Fibroblast of peridontal ligament (primary cell): ENCODE results near the gene PGBD4.

Experiments
- DNase-seq: peaks from one replicate; pipeline ENCODE4 v3.0.0-alpha.2; 2010; ENCODE audit errors: extremely low read depth

The PGBD4 gene

GRCh38 chr15:34101366-34102174 is at the start of gene PGBD4, which contains the start of gene EMC7:
TSS of gene PGBD4 (plus strand) at chr15:34102083. CDS start at chr15:34102532, 449 bp downstream.
TSS of gene EMC7 (minus strand) at chr15:34101862. CDS start at chr15:34101839, 23 bp downstream.
- peak; percentile 100 for DNase-seq

GRCh38 chr15:34054081-34054707 is 47.7 kb upstream of the PGBD4 start:
- no peak for DNase-seq

- peak; percentile 80 for DNase-seq
Observed at GRCh38 chr15:34055868-34056595, 45.9 kb upstream of the PGBD4 start.

GRCh38 chr15:34056911-34057310 is 45.0 kb upstream of the PGBD4 start:
- DNase-seq: no peak

GRCh38 chr15:34059476-34059875 is 42.4 kb upstream of the PGBD4 start:
- no peak for DNase-seq

GRCh38 chr15:34059946-34060345 is 41.9 kb upstream of the PGBD4 start:
- no peak for DNase-seq

- no peak for DNase-seq
Observed at GRCh38 chr15:34064438-34064837, 37.4 kb upstream of the PGBD4 start.

GRCh38 chr15:34065261-34065660 is 36.6 kb upstream of the PGBD4 start:
- no peak for DNase-seq

GRCh38 chr15:34065941-34066340 is 35.9 kb upstream of the PGBD4 start:
- DNase-seq: no peak

GRCh38 chr15:34070003-34070402 is 31.9 kb upstream of the PGBD4 start:
- DNase-seq: no peak

GRCh38 chr15:34076785-34077184 is 25.1 kb upstream of the PGBD4 start:
- DNase-seq: no peak

- DNase-seq: no peak
Observed at GRCh38 chr15:34078900-34079299, 23.0 kb upstream of the PGBD4 start.

GRCh38 chr15:34079904-34080303 is 22.0 kb upstream of the PGBD4 start:
- no peak for DNase-seq

GRCh38 chr15:34084086-34084485 is 17.8 kb upstream of the PGBD4 start:
- peak; percentile 42 for DNase-seq

- peak; percentile 69 for DNase-seq
Observed at GRCh38 chr15:34085746-34086145, 16.1 kb upstream of the PGBD4 start.

GRCh38 chr15:34099914-34100313 is 2.0 kb upstream of the PGBD4 start:
- DNase-seq: no peak

GRCh38 chr15:34102175-34102925 is 467 bp downstream of the PGBD4 start:
- no peak for DNase-seq

GRCh38 chr15:34106423-34106822 is 4.5 kb downstream of the PGBD4 start:
- no peak for DNase-seq

- DNase-seq: no peak
Observed at GRCh38 chr15:34107315-34107714, 5.4 kb downstream of the PGBD4 start.

- peak; percentile 66 for DNase-seq
Observed at GRCh38 chr15:34109797-34110663, 8.1 kb downstream of the PGBD4 start.

GRCh38 chr15:34111488-34111887 is 9.6 kb downstream of the PGBD4 start:
- DNase-seq: no peak
